ENCODE data around the gene HDAC4. TPM values are rescaled to one million over a fixed set of nuclear protein-coding genes. Genes with fewer than 3 reads are reported as not detected.

HDAC4 gene
- polyA plus RNA-seq, 3 donors, result 12.3 to 22.6 (median 14.5) TPM

DNA sequence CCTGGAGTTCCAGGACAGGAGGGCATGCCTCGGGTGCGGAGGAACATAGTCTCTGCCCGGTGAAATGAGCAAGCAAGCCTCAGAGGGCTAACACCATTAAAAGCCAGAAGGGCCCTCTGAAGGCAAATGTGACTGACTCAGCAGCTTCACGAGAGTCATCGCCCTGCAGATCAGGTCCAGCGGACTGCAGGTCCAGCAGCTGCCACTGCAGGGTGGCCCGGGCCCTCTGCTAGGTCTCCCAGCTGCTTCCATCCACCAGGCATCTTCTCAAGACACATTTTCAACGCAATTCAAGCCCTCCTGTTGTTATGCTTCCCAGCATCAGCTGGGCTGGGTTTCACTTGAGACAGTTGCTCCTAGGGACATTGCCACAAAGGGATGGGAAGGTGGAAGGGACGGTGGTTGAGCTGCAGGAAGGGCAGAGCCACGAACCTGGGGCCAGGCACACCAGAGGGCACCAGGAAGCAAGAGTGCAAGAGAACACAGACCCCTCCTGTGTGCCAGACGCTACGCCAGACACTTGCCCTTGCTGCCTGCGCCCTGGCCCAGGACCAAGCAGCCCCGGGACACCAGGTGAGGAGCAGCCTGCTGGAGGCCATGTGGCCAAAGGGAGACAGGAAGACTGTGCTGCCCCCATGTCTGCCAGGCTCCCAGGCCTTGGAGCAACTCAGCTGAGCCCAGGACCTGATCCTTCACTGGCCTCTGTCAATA lies 173.0 kb downstream of the HDAC4 start:
- DNase-seq (ENCODE audit: extremely low read depth in 1 of 11, low read depth in 9 of 11, low spot score in 4 of 11), result no peak

GRCh38 chr2:239226677-239227581 lies 173.9 kb downstream of the HDAC4 start:
- DNase-seq (ENCODE audit: extremely low read depth in 1 of 11, low read depth in 9 of 11, low spot score in 4 of 11), result no peak

DNA sequence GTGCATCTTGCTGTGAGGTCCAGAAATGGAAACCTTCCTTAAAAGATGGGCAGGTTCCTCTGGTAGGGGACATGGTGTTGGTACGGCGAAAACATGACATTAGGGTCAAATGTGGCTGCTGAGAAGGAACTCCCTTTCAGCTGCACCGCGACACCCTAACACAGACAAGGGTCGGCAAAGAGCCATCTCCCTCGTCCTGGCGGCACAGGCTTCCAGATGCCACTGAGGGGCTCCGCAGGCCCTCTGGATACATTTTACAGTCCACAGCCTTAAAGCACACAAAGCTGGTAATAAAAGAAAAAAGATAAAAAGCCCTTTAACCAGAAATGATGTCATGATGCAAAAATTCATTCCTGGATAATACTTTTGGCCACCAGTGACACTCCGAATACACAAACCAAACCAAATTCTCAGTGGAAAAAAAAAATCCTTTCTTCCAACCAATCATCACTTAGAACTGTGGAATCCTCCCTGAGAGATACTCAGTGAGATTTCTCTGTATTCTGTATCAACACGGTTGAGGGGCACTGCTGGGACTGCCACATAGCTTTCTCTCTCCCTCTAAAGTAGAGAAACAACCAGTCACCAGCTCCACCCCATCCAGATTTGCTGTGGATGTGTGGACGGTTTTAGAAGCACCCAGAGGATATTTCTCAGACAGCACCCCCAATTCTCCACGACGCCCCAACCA lies 174.8 kb downstream of the HDAC4 start:
- no peak for DNase-seq (ENCODE audit: extremely low read depth in 1 of 11, low read depth in 9 of 11, low spot score in 4 of 11)

DNA sequence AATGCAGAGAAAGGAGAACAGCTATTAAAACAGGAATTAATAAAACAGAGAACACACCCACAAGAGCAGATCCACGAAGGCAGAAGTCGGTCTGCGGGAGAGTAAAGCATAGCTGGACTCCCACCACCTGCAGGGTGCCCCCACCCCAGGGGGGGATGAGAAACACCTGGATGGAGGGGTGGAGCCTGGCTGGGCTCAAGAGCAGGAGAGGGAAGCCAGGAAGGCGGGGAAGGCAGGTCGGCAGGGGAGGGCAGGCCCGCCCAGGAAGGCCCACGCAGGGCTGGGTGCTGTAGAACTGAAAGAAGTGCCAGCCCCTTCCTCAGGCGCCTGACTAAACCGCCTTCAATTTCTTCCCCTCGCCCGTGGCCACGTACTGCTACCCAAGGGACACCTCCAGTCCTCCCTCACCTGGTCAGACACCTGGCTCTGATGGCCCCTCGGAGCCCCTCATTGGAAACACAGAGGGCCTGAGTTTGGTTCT lies 175.4 kb downstream of the HDAC4 start:
- DNase-seq (ENCODE audit: extremely low read depth in 1 of 11, low read depth in 9 of 11, low spot score in 4 of 11), result no peak

DNA sequence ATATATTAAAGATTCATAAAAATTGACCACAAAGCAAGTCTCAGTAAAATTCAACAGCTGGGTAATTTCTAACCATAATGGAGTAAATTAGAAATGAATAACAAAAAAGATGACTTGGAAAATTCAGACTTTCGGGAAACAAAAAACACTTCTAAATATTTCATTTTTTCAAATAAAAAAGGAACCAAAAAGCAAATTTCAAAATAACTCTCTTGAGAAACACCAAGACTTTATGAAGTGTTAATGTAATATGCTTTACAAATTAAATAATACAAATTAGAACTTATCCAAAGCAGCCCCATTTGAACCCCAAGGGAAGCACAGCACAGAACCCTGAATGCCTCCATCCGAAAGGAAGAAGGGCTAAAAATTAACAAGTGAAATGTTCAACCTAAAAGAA lies 175.9 kb downstream of the HDAC4 start:
- DNase-seq (ENCODE audit: extremely low read depth in 1 of 11, low read depth in 9 of 11, low spot score in 4 of 11), result no peak

- DNase-seq (ENCODE audit: extremely low read depth in 1 of 11, low read depth in 9 of 11, low spot score in 4 of 11), result no peak
Observed at GRCh38 chr2:239224199-239224570, 176.6 kb downstream of the HDAC4 start.

- no peak for DNase-seq (ENCODE audit: extremely low read depth in 1 of 11, low read depth in 9 of 11, low spot score in 4 of 11)
Observed at GRCh38 chr2:239223310-239224198, 177.3 kb downstream of the HDAC4 start.

DNA sequence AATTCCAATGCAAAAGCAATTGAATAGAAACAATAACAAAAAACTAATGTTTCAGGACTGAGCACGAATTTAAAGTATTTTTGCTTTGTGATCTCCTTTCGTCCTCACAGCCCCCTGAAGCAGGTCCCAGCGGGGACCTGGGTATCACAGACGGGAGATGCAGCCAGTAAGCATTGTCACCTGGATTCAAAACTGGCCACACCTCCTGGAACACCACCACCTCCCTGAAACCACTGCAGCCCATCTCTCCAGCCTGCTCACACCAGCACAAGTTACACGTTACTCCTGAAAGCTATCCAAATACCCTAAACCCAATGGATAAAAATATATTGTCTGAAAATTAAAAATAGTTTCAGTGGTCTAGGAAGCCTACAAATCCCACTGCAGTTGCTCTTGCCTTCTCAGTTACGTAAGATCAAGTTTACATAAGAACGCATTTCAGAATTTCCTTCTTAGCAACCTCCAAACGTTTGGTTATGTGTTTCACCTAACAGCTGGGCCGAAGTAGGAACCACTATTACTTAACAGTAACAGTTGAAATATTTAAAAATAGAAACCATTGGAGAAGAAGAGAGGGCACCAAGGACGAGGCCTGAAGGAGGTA lies 178.0 kb downstream of the HDAC4 start:
- no peak for DNase-seq (ENCODE audit: extremely low read depth in 1 of 11, low read depth in 9 of 11, low spot score in 4 of 11)

DNA sequence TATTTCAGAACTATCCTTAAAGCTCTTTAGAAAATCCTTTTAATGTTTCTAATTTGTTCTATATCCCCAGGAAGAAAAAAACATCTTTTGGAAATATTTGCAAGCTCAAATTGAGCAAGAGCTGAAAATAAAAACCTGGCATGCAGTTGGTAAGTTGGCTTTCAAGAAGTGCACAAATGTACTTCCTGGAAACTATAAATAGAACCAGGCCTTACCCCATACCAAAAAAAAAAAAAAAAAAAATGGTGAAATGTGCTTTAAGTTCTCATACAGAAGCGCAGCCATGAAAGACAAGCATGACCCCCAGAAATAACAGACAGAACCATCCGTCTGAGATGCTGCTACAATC lies 178.5 kb downstream of the HDAC4 start:
- DNase-seq (ENCODE audit: extremely low read depth in 1 of 11, low read depth in 9 of 11, low spot score in 4 of 11), result no peak

DNA sequence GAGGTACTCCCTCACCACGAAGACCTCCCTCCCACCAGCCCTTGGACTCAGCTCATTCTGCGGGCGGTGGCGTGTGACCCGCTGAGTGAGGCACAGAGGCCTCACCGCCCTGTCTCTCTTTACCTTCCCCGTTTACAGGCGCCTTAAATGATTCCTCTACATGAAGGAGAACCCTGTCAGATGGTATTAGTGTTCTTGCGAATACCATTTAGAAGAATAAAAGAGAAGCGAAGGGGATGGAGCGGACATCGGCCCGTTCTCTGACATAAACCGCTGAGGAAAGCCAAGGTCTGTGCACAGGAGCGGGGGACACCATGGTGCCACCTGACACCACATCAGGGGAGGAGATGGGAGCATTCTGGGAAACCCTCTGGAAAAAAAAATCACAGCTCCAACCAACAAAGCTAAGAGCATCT lies 179.8 kb downstream of the HDAC4 start:
- no peak for DNase-seq (ENCODE audit: extremely low read depth in 1 of 11, low read depth in 9 of 11, low spot score in 4 of 11)

DNA sequence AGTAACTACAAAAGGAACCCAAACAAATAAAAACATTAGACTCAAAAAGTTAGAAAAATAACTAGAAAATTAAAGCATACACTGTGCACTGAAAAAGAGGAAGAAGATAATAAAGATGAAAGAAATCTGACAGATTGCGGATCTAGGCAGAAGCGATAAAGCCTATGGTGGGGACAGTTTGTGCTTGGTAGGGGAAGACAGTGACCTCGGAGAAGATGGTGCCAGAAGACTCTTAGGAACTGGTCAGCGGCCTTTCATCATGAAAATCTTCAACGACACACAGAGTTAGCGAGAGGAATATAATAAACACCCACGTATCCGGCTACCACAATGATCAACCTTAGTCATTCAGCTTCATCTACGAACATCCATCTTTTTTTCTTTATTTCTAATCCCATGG lies 180.5 kb downstream of the HDAC4 start:
- DNase-seq (ENCODE audit: extremely low read depth in 1 of 11, low read depth in 9 of 11, low spot score in 4 of 11), result no peak

GRCh38 chr2:239216614-239217273 lies 184.1 kb downstream of the HDAC4 start:
- DNase-seq (ENCODE audit: extremely low read depth in 1 of 11, low read depth in 9 of 11, low spot score in 4 of 11), result no peak

DNA sequence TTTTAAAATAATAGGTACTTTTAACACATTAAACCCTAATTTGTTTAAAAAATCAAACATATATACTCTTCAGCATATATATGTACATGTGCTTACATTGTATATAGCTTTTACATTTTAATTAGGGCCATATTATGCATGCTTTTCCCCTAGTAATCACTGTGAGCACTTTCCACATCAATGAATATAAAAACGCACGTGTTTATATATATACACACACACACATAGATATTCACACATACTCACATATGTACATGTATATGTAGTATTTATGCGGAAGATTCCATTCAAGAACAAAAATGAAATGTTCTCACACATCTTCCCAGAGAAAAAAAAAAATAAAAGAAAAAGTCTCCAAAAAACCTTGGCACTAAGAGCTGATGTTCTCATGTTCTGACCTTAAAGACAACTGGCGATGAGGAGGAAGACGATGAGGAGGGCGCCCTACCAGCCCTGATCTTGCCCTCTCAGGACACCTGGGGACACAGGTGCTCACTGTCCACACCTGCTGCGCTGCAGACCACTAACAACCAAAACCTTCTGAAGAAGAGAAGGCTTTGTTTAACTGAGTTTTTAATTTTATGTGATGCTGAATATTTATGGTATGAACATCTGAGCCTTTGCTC lies 184.7 kb downstream of the HDAC4 start:
- no peak for DNase-seq (ENCODE audit: extremely low read depth in 1 of 11, low read depth in 9 of 11, low spot score in 4 of 11)

DNA sequence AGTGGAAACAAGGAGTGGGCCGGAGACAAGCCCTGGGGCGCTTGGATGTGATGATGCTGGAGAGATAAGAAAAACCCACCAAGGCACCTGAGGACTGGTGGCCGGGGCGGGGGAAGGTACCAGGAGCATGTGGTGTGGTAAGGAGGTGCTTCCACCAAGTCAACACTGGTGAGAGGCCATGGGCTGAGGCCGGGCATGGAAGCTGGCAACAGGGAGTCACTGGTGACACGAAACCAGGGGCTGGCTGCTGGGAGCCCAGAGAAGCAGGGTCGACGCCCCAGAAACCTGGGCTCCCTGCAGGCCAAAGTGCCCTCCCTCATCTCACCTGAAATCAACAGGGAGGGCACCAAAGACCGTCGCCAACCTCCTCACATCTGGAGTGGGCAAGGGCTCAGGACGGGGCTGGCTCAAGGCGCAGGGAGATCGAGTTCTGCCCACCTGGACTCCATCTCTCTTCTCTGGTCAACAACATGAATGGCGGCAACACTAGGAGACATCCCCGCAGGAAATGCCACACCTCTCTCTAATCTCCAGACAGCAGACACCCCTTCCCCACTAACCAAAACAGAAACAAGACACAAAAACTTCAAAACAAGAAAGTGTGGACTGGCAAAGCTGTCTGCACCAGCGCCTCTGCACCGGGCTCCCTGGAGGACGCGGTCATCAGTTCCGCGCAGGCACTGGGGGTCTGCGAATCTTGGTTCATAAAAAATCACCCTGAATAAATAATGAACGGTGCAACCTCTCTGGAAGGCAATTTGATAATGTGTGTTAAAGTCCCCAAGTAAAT lies 185.5 kb downstream of the HDAC4 start:
- DNase-seq (ENCODE audit: extremely low read depth in 1 of 11, low read depth in 9 of 11, low spot score in 4 of 11), result no peak

DNA sequence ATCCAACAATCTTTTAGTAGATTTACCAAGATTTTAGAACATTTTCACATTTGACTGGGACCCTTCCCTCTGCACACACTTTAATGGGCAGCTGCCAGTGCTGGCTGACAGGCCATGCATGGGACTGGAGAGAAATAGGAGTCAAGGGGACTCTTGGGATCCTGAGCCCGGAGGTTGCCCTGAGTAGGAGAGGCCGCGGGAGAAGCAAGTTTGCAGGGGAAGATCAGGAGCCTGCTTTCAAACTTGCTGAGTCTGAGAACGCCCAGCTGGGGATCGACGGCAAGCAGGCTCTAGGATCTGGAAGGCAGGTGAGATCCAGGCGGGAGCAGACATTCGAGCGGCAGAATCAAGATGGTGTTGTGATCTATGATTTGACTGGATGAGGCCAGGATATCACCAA lies 186.1 kb downstream of the HDAC4 start:
- no peak for DNase-seq (ENCODE audit: extremely low read depth in 1 of 11, low read depth in 9 of 11, low spot score in 4 of 11)

GRCh38 chr2:239213643-239214101 lies 187.1 kb downstream of the HDAC4 start:
- no peak for DNase-seq (ENCODE audit: extremely low read depth in 1 of 11, low read depth in 9 of 11, low spot score in 4 of 11)
